CD14-positive monocyte (primary cell): ENCODE results near the gene MAGEB5. TPM values are rescaled to one million over a fixed set of nuclear protein-coding genes. Genes with fewer than 3 reads are reported as not detected.

Experiments
- DNase-seq, 3 donors: peaks; one replicate each; pipeline ENCODE4 v3.0.0-alpha.2; 2011 to 2022
- H2AFZ ChIP-seq: 2 replicates; pipeline ENCODE4 v1.6.0; 2012; ENCODE audit warnings: mild to moderate bottlenecking, low read depth, low read length, inconsistent platforms; ENCODE audit not compliant: insufficient read depth, poor library complexity, severe bottlenecking
- H3K27ac ChIP-seq, 2 donors: 1 replicate in 1 of 2; 2 replicates in 1 of 2; pipeline ENCODE4 v1.5.1; 2012 to 2013; ENCODE audit warnings: low read length in 2 of 2, control low read depth in 1 of 2, inconsistent platforms in 1 of 2, low read depth in 1 of 2, mild to moderate bottlenecking in 1 of 2
- H3K27me3 ChIP-seq, 2 donors: one replicate each; pipeline versions ENCODE4 v1.6.0 to v1.6.1; 2011 to 2013; ENCODE audit warnings: low read length in 2 of 2; ENCODE audit not compliant: control insufficient read depth in 2 of 2, insufficient read depth in 2 of 2
- H3K36me3 ChIP-seq, 2 donors: replicated peaks in 1 of 2; 1 replicate in 1 of 2; 2 replicates in 1 of 2; pipeline versions ENCODE4 v1.5.1 to v1.6.1; 2012 to 2013; ENCODE audit warnings: low read length in 2 of 2, control low read depth in 1 of 2, inconsistent platforms in 1 of 2, mild to moderate bottlenecking in 1 of 2; ENCODE audit not compliant: insufficient read depth in 2 of 2, control insufficient read depth in 1 of 2
- H3K4me1 ChIP-seq, 2 donors: 1 replicate in 1 of 2; 2 replicates in 1 of 2; pipeline versions ENCODE4 v1.5.1 to v1.6.1; 2012 to 2013; ENCODE audit warnings: low read length in 2 of 2, control low read depth in 1 of 2, inconsistent platforms in 1 of 2, mild to moderate bottlenecking in 1 of 2, moderate library complexity in 1 of 2; ENCODE audit not compliant: insufficient read depth in 2 of 2, control insufficient read depth in 1 of 2
- H3K4me2 ChIP-seq: replicated peaks from 2 replicates; pipeline ENCODE3; 2012; ENCODE audit warnings: low read length, moderate library complexity, mild to moderate bottlenecking; ENCODE audit not compliant: poor library complexity, severe bottlenecking; ENCODE audit errors: extremely low read depth
- H3K4me3 ChIP-seq, 3 experiments: fragments of 200-600 bp in 1 of 3; sonication (generic) in 1 of 3; replicated peaks in 1 of 3; 1 replicate in 2 of 3; 2 replicates in 1 of 3; pipeline ENCODE4 v1.5.1; 2011 to 2013; ENCODE audit warnings: low read length in 3 of 3, mild to moderate bottlenecking in 3 of 3, control low read depth in 2 of 3, low read depth in 2 of 3, inconsistent platforms in 1 of 3, moderate library complexity in 1 of 3
- H3K79me2 ChIP-seq: 2 replicates; pipeline ENCODE4 v1.6.0; 2012; ENCODE audit warnings: mild to moderate bottlenecking, control low read depth, inconsistent platforms, low read length, moderate library complexity; ENCODE audit not compliant: insufficient read depth
- H3K9ac ChIP-seq: 2 replicates; pipeline ENCODE4 v1.6.0; 2017; ENCODE audit warnings: low read length, mild to moderate bottlenecking; ENCODE audit not compliant: insufficient read depth, poor library complexity, severe bottlenecking
- H3K9me3 ChIP-seq, 2 donors: replicated peaks in 1 of 2; 1 replicate in 1 of 2; 2 replicates in 1 of 2; pipeline versions ENCODE4 v1.5.1 to v1.6.1; 2012 to 2013; ENCODE audit warnings: low read length in 2 of 2, control low read depth in 1 of 2; ENCODE audit not compliant: control insufficient read depth in 1 of 2, insufficient read depth in 1 of 2
- H4K20me1 ChIP-seq: 2 replicates; pipeline ENCODE4 v1.6.0; 2012; ENCODE audit warnings: mild to moderate bottlenecking, low read length, control low read depth, moderate library complexity; ENCODE audit not compliant: insufficient read depth
- H3K27ac Mint-ChIP-seq, 7 donors: one replicate each; pipeline ENCODE4 v1.8.0; 2020; ENCODE audit warnings: mild to moderate bottlenecking in 7 of 7, mixed read lengths in 7 of 7, moderate library complexity in 6 of 7, inconsistent platforms in 2 of 7
- H3K27me3 Mint-ChIP-seq, 3 donors: one replicate each; pipeline ENCODE4 v1.8.0; 2021 to 2022; ENCODE audit warnings: low read depth in 3 of 3, mild to moderate bottlenecking in 3 of 3, mixed read lengths in 3 of 3, moderate library complexity in 3 of 3, inconsistent platforms in 1 of 3
- H3K36me3 Mint-ChIP-seq, 2 donors: one replicate each; pipeline ENCODE4 v1.8.0; 2020; ENCODE audit warnings: mixed read lengths in 2 of 2, inconsistent platforms in 1 of 2, mild to moderate bottlenecking in 1 of 2
- H3K4me1 Mint-ChIP-seq: one replicate; pipeline ENCODE4 v1.8.0; 2020; ENCODE audit warnings: mild to moderate bottlenecking, mixed read lengths
- H3K4me3 Mint-ChIP-seq, 2 donors: one replicate each; pipeline ENCODE4 v1.8.0; 2020; ENCODE audit warnings: mild to moderate bottlenecking in 2 of 2, mixed read lengths in 2 of 2, moderate library complexity in 1 of 2
- H3K9me3 Mint-ChIP-seq, 7 donors: one replicate each; pipeline ENCODE4 v1.8.0; 2020 to 2022; ENCODE audit warnings: mixed read lengths in 7 of 7, mild to moderate bottlenecking in 6 of 7, moderate library complexity in 6 of 7, inconsistent platforms in 2 of 7
- CTCF ChIP-seq: fragments of 200-600 bp; IDR thresholded peaks from one replicate; pipeline ENCODE4 v1.8.0; 2022; ENCODE audit warnings: antibody characterized with exemption, mild to moderate bottlenecking
- WGBS: methylation state at CpG from one replicate; pipeline ENCODE4 v1.1.5; 2013; ENCODE audit warnings: missing lambda C conversion rate; ENCODE audit not compliant: insufficient coverage; 5-methylcytosine and 5-hydroxymethylcytosine counted together
- intact Hi-C, 2 donors: fragments of 100-400 bp; cut with micrococcal nuclease; formaldehyde crosslinking; loops; one replicate each; pipeline versions ENCODE4 v1.15.0 to v1.15.1; 2023
- polyA plus RNA-seq, 3 donors: library from polyadenylated mRNA; depleted of rRNA in 1 of 3; unstranded in 2 of 3; stranded (reverse) in 1 of 3; fragments of 300-500 nt in 2 of 3; fragments of >200 nt in 1 of 3; fragmentation: Illumina TruSeq in 2 of 3; gene quantifications; 1 replicate in 2 of 3; 2 replicates in 1 of 3; pipeline ENCODE4 v1.2.3, GENCODE V29; 2012 to 2021

MAGEB5 gene
- polyA plus RNA-seq, 3 donors: not detected

GRCh38 chrX:26208012-26208411, 8.0 kb upstream of the MAGEB5 start:
- no peaks in the 10 kb centered on the region for H4K20me1 ChIP-seq
- H3K9me3 ChIP-seq: peaks cover 0 to 2% of the 10 kb centered on the region in 2 donors
- no peak overlapping the region for H3K4me3 ChIP-seq
- TF ChIP-seq CTCF: no peak
- intact Hi-C loops: no loop called here
- no peak overlapping the region for H3K27ac Mint-ChIP-seq
- H3K27me3 ChIP-seq: no peaks in the 10 kb centered on the region
- H3K4me3 Mint-ChIP-seq: no peak overlapping the region
- DNase-seq: no peak
- no peaks in the 10 kb centered on the region for H3K4me1 ChIP-seq
- peaks cover 0 to 16% (median 2%) of the 10 kb centered on the region in 7 donors for H3K9me3 Mint-ChIP-seq
- no peak overlapping the region for H3K9ac ChIP-seq
- no peak overlapping the region for H2AFZ ChIP-seq
- no peak overlapping the region for H3K27ac ChIP-seq
- H3K36me3 ChIP-seq: no peaks in the 10 kb centered on the region
- no peaks in the 10 kb centered on the region for H3K79me2 ChIP-seq
- no peaks in the 10 kb centered on the region for H3K27me3 Mint-ChIP-seq
- H3K4me1 Mint-ChIP-seq: no peaks in the 10 kb centered on the region
- H3K36me3 Mint-ChIP-seq: no peaks in the 10 kb centered on the region
- no peak overlapping the region for H3K4me2 ChIP-seq
- 80% methylated on average over 1 of the region's 3 CpGs for WGBS

GRCh38 chrX:26219351-26219750, 3.4 kb downstream of the MAGEB5 start:
- Histone ChIP-seq H3K27ac (no peak overlapping the region), H3K36me3 (no peaks in the 10 kb centered on the region), H3K9ac (no peak overlapping the region), H3K27me3 (no peaks in the 10 kb centered on the region), H3K4me3 (no peak overlapping the region), H3K4me1 (no peaks in the 10 kb centered on the region), H3K4me2 (no peak overlapping the region), H2AFZ (no peak overlapping the region), H3K9me3 (peaks cover 0 to 9% of the 10 kb centered on the region in 2 donors), H4K20me1 (no peaks in the 10 kb centered on the region), H3K79me2 (no peaks in the 10 kb centered on the region)
- intact Hi-C loops: no loop called here
- Mint-ChIP-seq H3K4me3 (no peak overlapping the region), H3K4me1 (no peaks in the 10 kb centered on the region), H3K36me3 (no peaks in the 10 kb centered on the region), H3K27ac (no peak overlapping the region), H3K27me3 (peaks cover 0 to 3% (median 0%) of the 10 kb centered on the region in 3 donors), H3K9me3 (peaks cover 2 to 10% (median 6%) of the 10 kb centered on the region in 7 donors)
- DNase-seq: no peak
- no peak for TF ChIP-seq CTCF
- 80% methylated on average over 2 of the region's 7 CpGs for WGBS
